ENCODE measurements around the gene PTGR2.
"Not testable (repeated sequence)": the region's sequence is repeated elsewhere in the genome, so short reads cannot be mapped to it uniquely, and the experiment has no call there.

The PTGR2 gene

GRCh38 chr14:73833034-73833433, 18.6 kb upstream of the PTGR2 start:
- no peak for DNase-seq (ENCODE audit: low read depth in 2 of 2)

DNA sequence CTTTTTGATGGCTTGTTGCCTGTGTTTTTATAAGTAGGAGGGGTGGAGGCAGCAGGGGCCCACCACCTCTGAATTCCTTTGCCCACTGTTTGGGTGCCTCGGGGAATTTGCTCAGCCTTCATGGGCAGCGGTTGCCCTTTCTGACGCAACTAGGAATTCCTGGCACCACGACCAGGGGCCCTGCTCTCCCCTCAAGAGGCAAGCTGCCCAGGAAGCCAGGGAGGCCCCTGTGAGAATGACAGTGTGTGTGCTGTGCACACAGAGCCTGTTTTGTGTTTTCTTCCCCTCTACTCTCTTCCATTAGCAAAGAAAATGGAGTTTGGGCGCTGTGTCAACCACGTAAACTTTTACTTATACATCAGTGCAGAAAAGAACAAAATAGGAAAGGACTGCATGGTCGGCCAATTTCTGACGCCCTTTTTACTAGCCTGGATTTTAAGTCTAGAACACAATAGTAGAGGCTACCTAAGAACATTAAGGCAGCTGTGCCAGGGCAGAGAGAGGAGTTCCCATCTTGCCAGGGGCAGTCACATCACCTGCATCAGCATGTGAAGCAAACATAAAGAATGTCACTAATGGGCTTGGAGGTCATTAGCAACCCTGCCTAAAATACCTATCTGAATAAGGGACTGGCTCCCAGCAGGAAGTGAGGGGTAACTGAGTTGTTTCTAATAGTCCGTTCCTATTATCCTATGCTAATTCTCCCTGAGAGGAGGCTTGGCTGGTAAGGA, 17.9 kb upstream of the PTGR2 start:
- no peak for DNase-seq (ENCODE audit: low read depth in 2 of 2)

DNA sequence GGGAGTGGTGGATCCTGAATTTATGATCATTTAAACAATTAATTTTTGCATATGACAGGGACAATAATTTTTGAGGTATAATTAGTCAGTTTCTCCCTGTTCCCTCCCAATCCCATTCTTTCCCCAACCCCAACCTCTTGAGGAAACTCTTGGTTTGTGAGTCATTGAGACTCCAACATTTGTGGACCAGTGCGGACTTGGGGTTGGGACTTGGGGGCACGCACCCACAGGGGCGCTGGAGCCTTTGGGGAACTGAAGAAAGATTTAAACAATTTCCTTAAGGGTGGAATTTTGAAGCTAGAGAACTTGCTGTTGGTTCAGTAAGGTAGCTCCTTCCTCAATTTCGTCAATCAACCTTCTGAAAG, 17.4 kb upstream of the PTGR2 start:
- no peak for DNase-seq (ENCODE audit: low read depth in 2 of 2)

GRCh38 chr14:73838293-73839034, 13.2 kb upstream of the PTGR2 start:
- DNase-seq (ENCODE audit: low read depth in 2 of 2) = not testable (repeated sequence)

DNA sequence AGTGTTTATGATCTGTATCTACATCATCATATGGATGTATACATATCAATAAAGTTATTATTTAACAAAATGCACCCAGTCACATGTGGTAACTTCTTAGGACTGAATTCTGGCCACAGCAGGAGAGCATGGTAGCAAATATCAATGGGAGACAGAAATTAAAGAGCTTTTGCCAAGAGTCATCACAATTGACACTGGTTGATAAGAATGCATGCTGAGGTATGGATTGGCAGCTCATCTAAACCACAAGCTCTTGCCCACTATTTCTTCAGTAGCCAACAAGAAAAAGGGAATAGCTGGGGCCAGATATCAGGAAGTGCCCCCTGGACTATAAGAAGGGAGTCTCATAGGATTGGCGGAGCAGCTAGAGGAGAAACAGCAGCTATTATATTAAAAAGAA, 9.4 kb upstream of the PTGR2 start:
- no peak for DNase-seq (ENCODE audit: low read depth in 2 of 2)

- DNase-seq (ENCODE audit: low read depth in 2 of 2) = no peak
These were observed 8.8 kb upstream of the PTGR2 start for GRCh38 chr14:73842851-73843250.

DNA sequence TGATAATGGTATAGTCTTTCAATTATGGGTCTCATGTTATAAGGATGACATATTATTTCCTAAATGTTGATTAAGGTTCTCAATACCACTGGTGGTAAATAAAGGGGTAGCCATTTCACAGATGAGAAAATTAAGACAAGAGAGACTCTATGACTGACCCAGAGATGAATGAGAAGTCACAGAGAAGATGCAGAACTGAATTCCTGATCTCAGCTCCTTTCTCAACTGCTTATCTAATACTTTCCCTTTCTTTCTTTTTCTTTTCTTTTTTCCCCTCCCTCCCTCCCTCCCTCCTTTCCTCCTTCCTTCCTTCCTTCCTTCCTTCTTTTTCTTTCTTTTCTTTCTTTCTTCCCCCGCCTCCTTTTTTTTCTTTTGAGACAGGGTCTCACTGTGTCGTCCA, 8.3 kb upstream of the PTGR2 start:
- DNase-seq (ENCODE audit: low read depth in 2 of 2) = no peak

- no peak for DNase-seq (ENCODE audit: low read depth in 2 of 2)
These were observed 4.7 kb upstream of the PTGR2 start for GRCh38 chr14:73846947-73847346.

- DNase-seq (ENCODE audit: low read depth in 2 of 2) = no peak
These were observed 631 bp upstream of the PTGR2 start for GRCh38 chr14:73851000-73851399.

DNA sequence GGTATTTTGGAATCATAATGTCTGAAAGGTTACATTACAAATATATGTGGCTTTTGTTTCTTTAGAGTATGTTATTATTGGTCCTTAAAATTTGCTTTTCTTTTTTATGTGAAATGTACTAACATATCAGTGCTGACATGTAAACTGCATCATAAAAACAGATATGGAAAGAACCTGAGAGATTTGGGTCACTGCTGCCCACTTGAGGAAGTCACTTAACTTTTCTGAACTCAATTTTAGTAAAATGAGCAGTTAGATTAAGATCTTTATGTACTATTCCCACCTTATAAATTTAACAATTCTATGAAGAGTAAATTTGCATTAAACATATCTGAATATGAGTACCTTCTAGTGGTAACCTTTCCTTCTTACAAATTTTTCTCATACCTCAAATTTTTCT, 7.5 kb downstream of the PTGR2 start:
- DNase-seq (ENCODE audit: low read depth in 2 of 2) = no peak

GRCh38 chr14:73861073-73861472, 9.4 kb downstream of the PTGR2 start:
- no peak for DNase-seq (ENCODE audit: low read depth in 2 of 2)

GRCh38 chr14:73862480-73862879, 10.8 kb downstream of the PTGR2 start:
- no peak for DNase-seq (ENCODE audit: low read depth in 2 of 2)

GRCh38 chr14:73863209-73863608, 11.6 kb downstream of the PTGR2 start:
- no peak for DNase-seq (ENCODE audit: low read depth in 2 of 2)

DNA sequence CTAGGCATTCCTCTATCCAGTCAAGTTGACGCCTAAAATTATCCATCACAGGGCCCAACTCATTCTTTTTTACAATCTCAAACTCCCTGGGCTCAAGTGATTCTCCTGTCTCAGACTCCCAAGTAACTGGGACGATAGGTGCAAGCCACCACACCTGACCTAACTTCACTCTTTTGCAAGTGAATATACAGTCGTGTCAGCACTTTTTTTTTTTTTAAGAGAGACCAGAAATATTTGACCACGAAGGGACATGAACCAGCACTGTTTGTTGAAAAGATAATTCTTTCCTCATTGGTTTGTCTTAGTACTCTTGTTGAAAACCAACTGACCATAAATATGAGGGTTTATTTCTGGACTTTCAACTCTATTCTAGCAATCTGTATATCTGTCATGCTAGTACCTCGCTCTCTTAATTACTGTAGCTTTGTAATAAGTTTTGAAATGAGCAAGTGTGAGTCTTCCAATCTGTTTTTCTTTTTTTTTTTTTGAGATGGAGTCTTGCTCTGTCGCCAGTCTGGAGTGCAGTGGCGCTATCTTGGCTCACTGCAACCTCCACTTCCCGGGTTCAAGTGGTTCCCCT, 14.0 kb downstream of the PTGR2 start:
- DNase-seq (ENCODE audit: low read depth in 2 of 2) = no peak

DNA sequence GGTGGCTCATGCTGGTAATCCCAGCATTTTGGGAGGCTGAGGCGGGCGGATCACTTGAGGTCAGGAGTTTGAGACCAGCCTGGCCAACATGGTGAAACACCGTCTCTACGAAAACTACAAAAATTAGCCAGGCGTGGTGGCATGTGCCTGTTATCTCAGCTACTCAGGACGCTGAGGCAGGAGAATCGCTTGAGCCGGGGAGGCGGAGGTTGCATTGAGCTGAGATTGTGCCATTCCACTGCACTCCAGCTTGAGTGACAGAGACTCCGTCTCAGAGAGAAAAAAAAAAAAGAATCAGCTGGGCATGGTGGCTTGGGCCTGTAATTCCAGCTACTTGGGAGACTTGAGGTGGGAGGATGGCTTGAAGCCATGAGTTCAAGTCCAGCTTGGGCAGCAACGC, 18.1 kb downstream of the PTGR2 start:
- DNase-seq (ENCODE audit: low read depth in 2 of 2) = not testable (repeated sequence)

DNA sequence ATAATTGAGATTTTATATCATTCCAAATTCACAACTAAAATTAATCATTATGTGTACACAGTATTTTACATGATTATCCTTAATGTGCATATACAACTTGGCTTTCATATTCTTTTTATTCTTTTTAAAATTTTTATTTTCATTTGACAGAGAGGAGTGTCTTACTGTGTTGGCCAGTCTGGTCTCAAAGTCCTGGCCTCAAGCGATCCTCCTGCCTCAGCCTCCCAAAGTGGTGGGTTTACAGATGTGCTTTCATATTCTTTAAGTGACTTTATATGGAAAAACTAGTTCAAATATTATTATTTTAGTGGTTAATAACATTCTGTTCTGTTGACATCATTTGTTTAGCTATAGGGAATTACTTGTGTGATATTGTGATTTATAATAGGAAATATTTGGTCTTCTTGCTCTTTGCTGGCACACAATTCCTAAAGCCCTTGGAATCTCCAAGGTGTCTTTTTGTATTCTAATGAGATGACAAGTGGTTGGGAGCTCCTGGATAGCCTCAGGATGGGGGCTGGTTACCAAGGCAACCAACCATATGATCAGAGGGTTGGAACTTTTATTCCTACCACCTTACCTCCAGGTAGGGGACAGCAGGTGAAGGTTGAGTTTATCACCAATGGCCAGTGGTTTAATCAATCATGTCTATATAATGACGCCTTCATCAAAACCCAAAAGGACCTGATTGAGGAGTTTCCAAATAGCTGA, 19.0 kb downstream of the PTGR2 start:
- no peak for DNase-seq (ENCODE audit: low read depth in 2 of 2)

DNA sequence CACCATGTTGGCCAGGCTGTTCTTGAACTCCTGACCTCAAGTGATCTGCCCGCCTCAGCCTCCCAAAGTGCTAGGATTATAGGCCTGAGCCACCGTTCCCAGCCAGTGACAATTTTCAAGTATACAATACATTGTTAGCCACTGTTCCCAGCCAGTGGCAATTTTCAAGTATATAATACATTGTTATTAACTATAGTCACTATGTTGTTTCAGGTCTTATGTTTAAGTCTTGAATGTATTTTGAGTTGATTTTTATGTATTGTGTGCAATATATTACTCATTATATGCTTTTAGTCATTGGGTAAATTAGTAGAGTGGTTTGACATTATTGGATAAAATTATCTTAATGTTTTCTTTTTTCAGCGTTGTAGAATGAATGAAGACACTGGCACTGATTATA, 22.0 kb downstream of the PTGR2 start:
- no peak for DNase-seq (ENCODE audit: low read depth in 2 of 2)

GRCh38 chr14:73877790-73878189, 26.2 kb downstream of the PTGR2 start:
- DNase-seq (ENCODE audit: low read depth in 2 of 2) = no peak

DNA sequence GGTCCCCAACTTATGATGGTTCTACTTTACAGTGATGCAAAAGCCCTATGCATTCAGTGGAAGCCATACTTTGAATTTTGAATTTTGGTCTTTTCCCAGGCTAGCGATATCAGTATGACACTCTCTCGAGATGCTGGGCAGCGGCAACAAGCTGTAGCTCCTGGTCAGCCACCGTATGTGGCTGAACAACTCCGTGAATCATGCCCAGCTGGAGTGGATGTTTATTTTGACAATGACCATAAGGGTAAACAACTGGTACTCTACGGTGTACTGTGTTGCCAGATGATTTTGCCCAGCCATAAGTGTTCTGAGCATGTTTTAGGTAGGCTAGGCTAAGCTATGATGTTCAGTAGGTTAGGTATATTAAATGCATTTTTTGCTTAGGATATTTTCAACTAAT, 26.8 kb downstream of the PTGR2 start:
- DNase-seq (ENCODE audit: low read depth in 2 of 2) = no peak

DNA sequence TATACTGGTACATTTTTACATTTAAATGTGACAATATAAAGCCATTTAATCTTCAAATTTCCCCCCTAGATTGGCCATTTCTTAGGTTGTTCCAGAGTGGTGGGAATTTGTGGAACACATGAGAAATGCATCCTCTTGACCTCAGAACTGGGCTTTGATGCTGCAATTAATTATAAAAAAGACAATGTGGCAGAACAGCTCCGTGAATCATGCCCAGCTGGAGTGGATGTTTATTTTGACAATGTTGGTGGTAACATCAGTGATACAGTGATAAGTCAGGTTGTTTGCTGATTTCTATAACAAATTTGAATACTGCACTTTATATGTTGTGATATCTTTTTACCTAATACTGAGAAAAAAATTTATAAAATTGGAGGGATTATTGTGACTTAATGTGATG, 27.4 kb downstream of the PTGR2 start:
- no peak for DNase-seq (ENCODE audit: low read depth in 2 of 2)

- no peak for DNase-seq (ENCODE audit: low read depth in 2 of 2)
These were observed 33.0 kb downstream of the PTGR2 start for GRCh38 chr14:73884438-73885190.

Measured in stimulated activated CD8-positive, alpha-beta memory T cell treated with anti-CD3 and anti-CD28 coated beads, Interleukin-15, amount 100 ng/mL, for 4 hours (primary cell).